Uterus (tissue), 2 donors: ENCODE results near the gene TFF1.
A peak's percentile ranks its signal among the peaks of the same experiment; 100 is the strongest.

Experiments
- CTCF ChIP-seq, 4 experiments: fragments of 200-600 bp in 2 of 4; fragments of 450-650 bp in 2 of 4; sonication (generic) in 2 of 4; IDR thresholded peaks; one replicate each; pipeline ENCODE4 v1.5.1; 2016 to 2019; ENCODE audit warnings: antibody characterized with exemption in 4 of 4, mild to moderate bottlenecking in 2 of 4, moderate library complexity in 1 of 4
- POLR2A ChIP-seq, 2 donors: fragments of 450-650 bp; IDR thresholded peaks; one replicate each; pipeline ENCODE4 v1.6.1; 2016; ENCODE audit warnings: antibody characterized with exemption in 2 of 2, mild to moderate bottlenecking in 1 of 2, moderate library complexity in 1 of 2

GRCh38 chr21:42337830-42338728 lies 28.3 kb downstream of the TFF1 start:
- TF ChIP-seq CTCF (IDR thresholded peaks at IDR 0.05) (peak; percentile 22 to 53 (median 33)), POLR2A (IDR thresholded peaks at IDR 0.05) (no peak)
